ENCODE results near the gene SGSM1.

DNA sequence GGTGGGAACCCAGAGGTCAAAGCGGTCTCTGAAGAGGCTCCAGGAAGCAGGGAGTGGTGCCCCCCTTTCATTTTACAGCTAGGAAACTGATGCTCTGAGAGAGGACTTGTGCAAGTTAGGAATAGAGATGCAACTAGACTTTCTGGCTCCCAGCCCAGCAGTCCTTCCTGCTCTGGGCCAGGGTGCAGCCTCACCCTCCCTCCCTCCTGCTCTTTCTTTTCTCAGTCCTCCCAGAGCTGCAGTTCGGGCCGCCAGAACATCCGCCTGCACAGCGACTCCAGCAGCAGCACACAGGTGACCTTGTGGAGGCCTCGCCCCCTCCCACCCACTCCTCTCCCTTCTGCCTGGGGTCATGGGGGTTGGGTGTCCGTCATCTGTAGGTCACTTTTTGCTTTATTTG lies 89.0 kb downstream of the SGSM1 start:
- TF ChIP-seq, protein P1, sequence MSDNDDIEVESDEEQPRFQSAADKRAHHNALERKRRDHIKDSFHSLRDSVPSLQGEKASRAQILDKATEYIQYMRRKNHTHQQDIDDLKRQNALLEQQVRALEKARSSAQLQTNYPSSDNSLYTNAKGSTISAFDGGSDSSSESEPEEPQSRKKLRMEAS (IDR thresholded peaks at IDR 0.05; ENCODE audit: low read depth): no peak
- TF ChIP-seq EP300 (IDR thresholded peaks at IDR 0.05; ENCODE audit: borderline replicate concordance in 1 of 2, low read depth in 1 of 2, low read length in 1 of 2): peak in 1 of 2 experiments; percentile 42; a peak in 1 of 4 replicates
- no peak for TF ChIP-seq POLR2AphosphoS5 (IDR thresholded peaks at IDR 0.05; ENCODE audit: low read depth, low read length)
- TF ChIP-seq, protein P2, sequence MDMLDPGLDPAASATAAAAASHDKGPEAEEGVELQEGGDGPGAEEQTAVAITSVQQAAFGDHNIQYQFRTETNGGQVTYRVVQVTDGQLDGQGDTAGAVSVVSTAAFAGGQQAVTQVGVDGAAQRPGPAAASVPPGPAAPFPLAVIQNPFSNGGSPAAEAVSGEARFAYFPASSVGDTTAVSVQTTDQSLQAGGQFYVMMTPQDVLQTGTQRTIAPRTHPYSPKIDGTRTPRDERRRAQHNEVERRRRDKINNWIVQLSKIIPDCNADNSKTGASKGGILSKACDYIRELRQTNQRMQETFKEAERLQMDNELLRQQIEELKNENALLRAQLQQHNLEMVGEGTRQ (IDR thresholded peaks at IDR 0.05; ENCODE audit: borderline replicate concordance, low read depth, low read length): no peak
- no peak for TF ChIP-seq TAF1 (IDR thresholded peaks at IDR 0.05; ENCODE audit: borderline replicate concordance, low read depth, low read length)
- TF ChIP-seq CTCF (IDR thresholded peaks at IDR 0.05): no peak

Data from SK-N-SH (cell line).